Ovary (tissue), 3 donors: ENCODE measurements around the gene KIF26A.

Experiments used
- EP300 ChIP-seq: sonication (generic); formaldehyde crosslinking; IDR thresholded peaks from one replicate; pipeline ENCODE4 v1.6.1; 2017; ENCODE audit warnings: antibody characterized with exemption
- POLR2A ChIP-seq: fragments of 450-650 bp; IDR thresholded peaks from one replicate; pipeline ENCODE4 v1.6.1; 2017; ENCODE audit warnings: antibody characterized with exemption, mild to moderate bottlenecking, moderate library complexity
- TF ChIP-seq, protein P1 (sequence below), 3 donors: fragments of 450-650 bp in 2 of 3; fragments of 200-600 bp in 1 of 3; IDR thresholded peaks; one replicate each; pipeline versions ENCODE4 v1.5.1 to v1.8.0; 2016 to 2022; ENCODE audit warnings: antibody characterized with exemption in 3 of 3, mild to moderate bottlenecking in 1 of 3
- donor health status: DM: no; HTN: no; CAD: no.

GRCh38 chr14:104163541-104163940, 25.2 kb downstream of the KIF26A start:
- no peak for TF ChIP-seq EP300
- TF ChIP-seq, protein P1, sequence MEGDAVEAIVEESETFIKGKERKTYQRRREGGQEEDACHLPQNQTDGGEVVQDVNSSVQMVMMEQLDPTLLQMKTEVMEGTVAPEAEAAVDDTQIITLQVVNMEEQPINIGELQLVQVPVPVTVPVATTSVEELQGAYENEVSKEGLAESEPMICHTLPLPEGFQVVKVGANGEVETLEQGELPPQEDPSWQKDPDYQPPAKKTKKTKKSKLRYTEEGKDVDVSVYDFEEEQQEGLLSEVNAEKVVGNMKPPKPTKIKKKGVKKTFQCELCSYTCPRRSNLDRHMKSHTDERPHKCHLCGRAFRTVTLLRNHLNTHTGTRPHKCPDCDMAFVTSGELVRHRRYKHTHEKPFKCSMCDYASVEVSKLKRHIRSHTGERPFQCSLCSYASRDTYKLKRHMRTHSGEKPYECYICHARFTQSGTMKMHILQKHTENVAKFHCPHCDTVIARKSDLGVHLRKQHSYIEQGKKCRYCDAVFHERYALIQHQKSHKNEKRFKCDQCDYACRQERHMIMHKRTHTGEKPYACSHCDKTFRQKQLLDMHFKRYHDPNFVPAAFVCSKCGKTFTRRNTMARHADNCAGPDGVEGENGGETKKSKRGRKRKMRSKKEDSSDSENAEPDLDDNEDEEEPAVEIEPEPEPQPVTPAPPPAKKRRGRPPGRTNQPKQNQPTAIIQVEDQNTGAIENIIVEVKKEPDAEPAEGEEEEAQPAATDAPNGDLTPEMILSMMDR (IDR thresholded peaks at IDR 0.05): no peak
- TF ChIP-seq POLR2A: no peak
